Activated CD4-positive, alpha-beta T cell treated with anti-CD3 and anti-CD28 coated beads, Interleukin-10, Interleukin-2, amounts not matched to agents 100 ng/mL and 50 ng/mL, durations not matched to agents 16 hours and 8 hours (primary cell): Measurements from ENCODE around the gene SIX3.

ENCODE experiments used
- DNase-seq: peaks from one replicate; pipeline ENCODE4 v3.0.0-alpha.2; 2020

SIX3 gene

GRCh38 chr2:44959855-44960254, 18.4 kb downstream of the SIX3 start:
- DNase-seq: no peak

GRCh38 chr2:44960871-44961270, 19.4 kb downstream of the SIX3 start:
- no peak for DNase-seq

- DNase-seq: no peak
Measured at GRCh38 chr2:44962176-44962695, 20.7 kb downstream of the SIX3 start.

GRCh38 chr2:44964752-44965236, 23.3 kb downstream of the SIX3 start:
- no peak for DNase-seq

- no peak for DNase-seq
Measured at GRCh38 chr2:44965684-44966083, 24.2 kb downstream of the SIX3 start.

GRCh38 chr2:44967056-44967455, 25.6 kb downstream of the SIX3 start:
- no peak for DNase-seq

- DNase-seq: no peak
Measured at GRCh38 chr2:44967727-44968432, 26.4 kb downstream of the SIX3 start.

GRCh38 chr2:44969936-44970335, 28.4 kb downstream of the SIX3 start:
- DNase-seq: no peak

GRCh38 chr2:44970846-44971450, 29.4 kb downstream of the SIX3 start:
- no peak for DNase-seq

GRCh38 chr2:44972771-44973535, 31.5 kb downstream of the SIX3 start:
- DNase-seq: no peak

- peak; percentile 29 for DNase-seq
Measured at GRCh38 chr2:44974064-44974715, 32.7 kb downstream of the SIX3 start.

GRCh38 chr2:44975571-44976450, 34.3 kb downstream of the SIX3 start:
- DNase-seq: no peak

GRCh38 chr2:44979581-44979980, 38.1 kb downstream of the SIX3 start:
- DNase-seq: no peak

- no peak for DNase-seq
Measured at GRCh38 chr2:44980751-44981713, 39.5 kb downstream of the SIX3 start.

GRCh38 chr2:44981714-44982108, 40.2 kb downstream of the SIX3 start:
- DNase-seq: peak; percentile 60

GRCh38 chr2:44983836-44984604, 42.5 kb downstream of the SIX3 start:
- no peak for DNase-seq

- no peak for DNase-seq
Measured at GRCh38 chr2:44989176-44989575, 47.7 kb downstream of the SIX3 start.

GRCh38 chr2:44994377-44994776, 52.9 kb downstream of the SIX3 start:
- no peak for DNase-seq
